Stimulated activated CD4-positive, alpha-beta T cell treated with anti-CD3 and anti-CD28 coated beads, Interleukin-4, amount 100 ng/mL, for 1 hour (primary cell): Measurements from ENCODE around the gene GNAT2.

Experiments
- DNase-seq: peaks from one replicate; pipeline ENCODE4 v3.0.0-alpha.2; 2020

The GNAT2 gene

DNA sequence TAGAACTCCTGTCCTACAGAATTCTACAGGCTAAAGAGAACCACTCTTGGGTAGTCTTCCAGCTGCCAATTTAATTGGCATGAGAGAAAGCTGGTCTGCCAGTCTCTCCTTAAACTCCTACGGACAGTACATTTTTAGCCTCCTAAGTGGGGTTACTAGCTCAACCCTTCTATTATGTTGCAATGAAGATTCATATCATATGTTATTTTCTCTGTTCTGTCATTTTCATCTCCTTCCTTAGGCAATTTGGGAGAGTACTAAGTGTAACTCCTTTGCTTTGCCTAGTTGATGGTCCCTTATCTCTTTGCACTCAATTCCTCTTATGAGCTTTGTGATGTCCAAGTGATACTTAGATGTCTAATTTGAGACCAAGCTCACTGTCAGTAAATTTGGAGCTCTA is 14.0 kb downstream of the GNAT2 start:
- no peak for DNase-seq

GRCh38 chr1:109603229-109603628 is 16.2 kb downstream of the GNAT2 start:
- no peak for DNase-seq

GRCh38 chr1:109598655-109599054 is 20.8 kb downstream of the GNAT2 start:
- no peak for DNase-seq

GRCh38 chr1:109598156-109598555 is 21.3 kb downstream of the GNAT2 start:
- no peak for DNase-seq

GRCh38 chr1:109595531-109595930 is 23.9 kb downstream of the GNAT2 start:
- no peak for DNase-seq

- DNase-seq = no peak
These were observed 26.5 kb downstream of the GNAT2 start for GRCh38 chr1:109592916-109593315.

GRCh38 chr1:109589679-109590078 is 29.7 kb downstream of the GNAT2 start:
- no peak for DNase-seq

DNA sequence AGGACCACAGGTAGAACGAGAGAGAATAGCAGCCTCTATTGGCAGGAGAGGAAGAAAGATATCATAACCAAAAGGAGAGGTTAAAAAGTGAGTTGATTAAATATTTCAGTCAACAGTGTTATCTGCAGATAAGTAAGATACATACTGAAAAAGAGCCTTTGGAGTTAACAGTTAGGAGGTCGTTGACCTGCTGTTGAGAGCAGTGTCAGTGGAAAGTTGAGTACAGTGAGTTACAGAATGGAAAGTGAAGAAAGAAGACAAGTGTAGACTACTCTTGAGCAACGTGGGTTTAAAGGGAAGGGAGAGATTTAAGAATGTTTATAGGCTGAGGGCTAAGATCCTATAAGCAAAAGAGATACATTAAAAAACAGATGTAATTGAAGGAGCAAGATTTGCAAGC is 30.2 kb downstream of the GNAT2 start:
- no peak for DNase-seq

GRCh38 chr1:109586055-109586454 is 33.4 kb downstream of the GNAT2 start:
- DNase-seq = no peak

GRCh38 chr1:109584766-109585165 is 34.6 kb downstream of the GNAT2 start:
- no peak for DNase-seq

- DNase-seq = no peak
These were observed 37.4 kb downstream of the GNAT2 start for GRCh38 chr1:109582021-109582420.

- DNase-seq = no peak
These were observed 39.9 kb downstream of the GNAT2 start for GRCh38 chr1:109579491-109579890.

GRCh38 chr1:109578947-109579443 is 40.4 kb downstream of the GNAT2 start:
- DNase-seq = no peak

DNA sequence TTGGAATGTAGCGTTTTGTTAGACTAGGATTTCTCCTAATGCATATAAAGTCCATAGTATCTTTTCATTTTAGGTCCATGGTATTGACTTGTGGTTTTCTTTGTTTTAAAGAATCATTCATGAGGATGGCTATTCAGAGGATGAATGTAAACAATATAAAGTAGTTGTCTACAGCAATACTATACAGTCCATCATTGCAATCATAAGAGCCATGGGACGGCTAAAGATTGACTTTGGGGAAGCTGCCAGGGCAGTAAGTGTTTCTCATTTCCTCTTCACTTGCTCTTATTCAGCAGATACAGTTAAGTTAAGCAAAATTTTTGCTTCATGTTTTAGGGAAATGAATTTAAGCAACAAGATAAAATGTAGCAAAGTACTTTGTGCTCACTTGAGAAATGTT is 45.6 kb downstream of the GNAT2 start:
- no peak for DNase-seq

DNA sequence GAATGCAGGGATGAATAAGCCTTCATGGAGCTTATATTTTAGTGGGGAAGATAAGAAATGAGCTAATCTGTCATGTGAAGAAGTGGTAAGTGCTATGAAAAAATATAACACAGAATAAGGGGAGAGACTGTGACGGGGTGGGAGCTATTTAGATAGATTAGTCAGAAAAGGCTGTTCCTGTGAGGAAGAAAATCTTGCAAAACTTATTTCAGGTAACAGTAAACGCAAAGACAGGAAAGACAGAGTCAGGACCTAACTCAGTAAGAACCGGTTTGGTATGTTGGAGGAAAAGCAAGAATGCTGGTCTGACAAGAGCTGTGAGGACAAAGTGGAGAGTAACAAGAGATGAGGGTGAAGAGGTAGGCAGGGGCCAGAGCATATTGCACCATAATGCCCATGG is 49.0 kb downstream of the GNAT2 start:
- no peak for DNase-seq

- DNase-seq = no peak
These were observed 50.1 kb downstream of the GNAT2 start for GRCh38 chr1:109569323-109569722.

- no peak for DNase-seq
These were observed 51.3 kb downstream of the GNAT2 start for GRCh38 chr1:109567877-109568672.

GRCh38 chr1:109566982-109567381 is 52.4 kb downstream of the GNAT2 start:
- no peak for DNase-seq

GRCh38 chr1:109565241-109565640 is 54.2 kb downstream of the GNAT2 start:
- no peak for DNase-seq

GRCh38 chr1:109564194-109564878 is 55.1 kb downstream of the GNAT2 start:
- no peak for DNase-seq

DNA sequence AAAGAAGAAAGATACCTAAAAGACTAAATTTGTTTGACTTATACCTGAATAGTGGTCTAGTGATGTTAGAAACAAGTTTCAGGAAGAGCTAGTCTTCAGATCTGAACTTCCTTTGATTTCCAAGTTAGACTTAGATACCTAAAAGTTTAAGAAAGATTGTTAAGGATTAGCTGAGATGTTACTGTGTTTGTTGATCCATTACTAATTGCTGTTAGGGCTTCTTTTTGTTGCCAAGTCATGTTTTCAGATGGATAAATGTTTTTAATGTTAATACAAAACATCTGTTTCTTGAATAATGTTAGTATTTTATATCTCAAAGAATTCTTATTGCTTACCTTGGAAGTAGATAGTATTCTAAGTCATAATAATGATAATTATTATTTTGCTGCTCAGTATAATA is 59.4 kb downstream of the GNAT2 start:
- no peak for DNase-seq

DNA sequence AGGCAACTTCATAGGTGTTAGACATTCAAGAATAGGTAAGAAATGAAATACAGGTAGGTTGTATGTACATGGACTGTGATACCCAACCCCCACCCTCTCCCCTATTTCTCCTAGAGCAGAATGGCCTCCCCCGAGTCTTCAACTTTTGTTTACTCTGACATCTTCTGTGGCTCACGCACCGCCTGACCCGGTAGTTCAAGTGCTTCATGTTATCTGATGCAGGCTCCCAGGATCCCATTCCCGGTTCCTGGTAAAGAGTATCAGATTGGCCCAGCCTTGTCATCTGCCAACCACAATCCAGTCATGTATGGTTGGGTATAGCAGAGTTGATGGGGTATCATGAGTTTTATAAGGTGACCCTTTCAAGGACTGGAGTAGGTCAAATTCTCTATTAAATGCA is 61.9 kb downstream of the GNAT2 start:
- no peak for DNase-seq

DNA sequence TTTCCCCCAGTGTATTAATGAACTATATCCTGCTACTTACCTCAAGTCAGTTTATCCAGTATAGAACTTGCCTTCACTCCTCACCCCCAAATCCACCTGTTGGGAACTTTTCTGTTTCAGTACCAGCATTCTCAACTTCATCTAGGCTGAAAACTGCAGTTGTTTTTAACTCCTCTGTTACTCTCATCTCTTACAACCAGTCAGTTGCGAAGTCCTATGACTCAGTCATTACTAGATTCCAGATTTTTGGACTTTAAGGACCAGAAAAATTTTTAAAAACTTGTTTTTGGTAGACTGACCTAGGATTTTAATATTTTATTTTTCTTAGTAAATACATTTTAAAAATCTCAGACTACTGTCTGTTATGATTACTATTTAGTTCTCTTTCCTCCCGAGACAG is 62.9 kb downstream of the GNAT2 start:
- DNase-seq = no peak
